ENCODE measurements around the gene ELFN2.

GRCh38 chr22:37417677-37418348 is 9.5 kb downstream of the ELFN2 start:
- TF ChIP-seq EZH2 (IDR thresholded peaks at IDR 0.05; ENCODE audit: borderline replicate concordance, insufficient read depth, low read length, poor library complexity, severe bottlenecking): no peak
- TF ChIP-seq CTCF (IDR thresholded peaks at IDR 0.05; ENCODE audit: poor library complexity, severe bottlenecking): no peak
- peak; percentile 43 for TF ChIP-seq REST (IDR thresholded peaks at IDR 0.05; ENCODE audit: borderline replicate concordance)
- peak; percentile 19 for TF ChIP-seq POLR2AphosphoS5 (IDR thresholded peaks at IDR 0.05)
- no peak for TF ChIP-seq SMC3 (conservative IDR thresholded peaks at IDR 0.05; ENCODE audit: poor library complexity)
- TF ChIP-seq TAF1 (IDR thresholded peaks at IDR 0.05; ENCODE audit: low read depth): no peak
- no peak for TF ChIP-seq MXI1 (conservative IDR thresholded peaks at IDR 0.05; ENCODE audit: poor library complexity, severe bottlenecking)
- TF ChIP-seq RAD21 (conservative IDR thresholded peaks at IDR 0.05): no peak
- TF ChIP-seq EP300 (conservative IDR thresholded peaks at IDR 0.05; ENCODE audit: poor library complexity, severe bottlenecking): no peak

Measured in neural cell (in vitro differentiated cells).